Transverse colon (tissue), 4 donors: ENCODE measurements around the gene PPP4R3A. TPM values are rescaled to one million over a fixed set of nuclear protein-coding genes. Genes with fewer than 3 reads are reported as not detected.

Experiments used
- DNase-seq: peaks from one replicate; pipeline ENCODE4 v3.0.0-alpha.2; 2019
- H3K27ac ChIP-seq, 4 donors: fragments of 200-600 bp; sonication (generic); 2 replicates each; pipeline ENCODE4 v1.5.1; 2016 to 2018; ENCODE audit warnings: inconsistent platforms in 4 of 4
- H3K27me3 ChIP-seq: fragments of 200-600 bp; sonication (generic); 2 replicates; pipeline ENCODE4 v1.5.1; 2017; ENCODE audit warnings: inconsistent platforms
- H3K36me3 ChIP-seq, 4 donors: fragments of 200-600 bp; sonication (generic); 2 replicates each; pipeline ENCODE4 v1.5.1; 2017 to 2019; ENCODE audit warnings: inconsistent platforms in 4 of 4
- H3K4me1 ChIP-seq, 4 donors: fragments of 200-600 bp; sonication (generic); 2 replicates each; pipeline ENCODE4 v1.5.1; 2017 to 2020; ENCODE audit warnings: inconsistent platforms in 4 of 4
- H3K4me3 ChIP-seq, 4 donors: fragments of 200-600 bp; sonication (generic); 1 replicate in 1 of 4; 2 replicates in 3 of 4; pipeline versions ENCODE4 v1.5.1 to v1.6.1; 2017 to 2019; ENCODE audit warnings: inconsistent platforms in 4 of 4
- H3K9me3 ChIP-seq, 2 donors: fragments of 200-600 bp; sonication (generic); 2 replicates each; pipeline ENCODE4 v1.5.1; 2017 to 2019; ENCODE audit warnings: inconsistent platforms in 2 of 2
- CTCF ChIP-seq, 5 experiments: fragments of 200-600 bp in 3 of 5; fragments of 450-650 bp in 2 of 5; sonication (generic) in 3 of 5; IDR thresholded peaks; 1 replicate in 2 of 5; 2 replicates in 3 of 5; pipeline ENCODE4 v1.5.1; 2016 to 2017; ENCODE audit warnings: antibody characterized with exemption in 5 of 5, inconsistent platforms in 3 of 5, mild to moderate bottlenecking in 2 of 5, moderate library complexity in 1 of 5
- EP300 ChIP-seq: sonication (generic); formaldehyde crosslinking; IDR thresholded peaks from one replicate; pipeline ENCODE4 v1.6.1; 2017; ENCODE audit warnings: antibody characterized with exemption, low read depth
- POLR2A ChIP-seq: fragments of 450-650 bp; IDR thresholded peaks from one replicate; pipeline ENCODE4 v1.6.1; 2016; ENCODE audit warnings: antibody characterized with exemption, mild to moderate bottlenecking, moderate library complexity
- POLR2AphosphoS5 ChIP-seq, 3 donors: sonication (generic); formaldehyde crosslinking; IDR thresholded peaks; one replicate each; pipeline ENCODE4 v1.6.1; 2016; ENCODE audit warnings: antibody characterized with exemption in 3 of 3
- WGBS, 2 donors: methylation state at CpG; one replicate each; pipeline ENCODE4 v1.1.5; 2018; ENCODE audit warnings: low coverage in 1 of 2; 5-methylcytosine and 5-hydroxymethylcytosine counted together
- in situ Hi-C, 4 donors: fragments of 200-750 bp; cut with MboI; loops; one replicate each; pipeline versions ENCODE4 v1.15.0 to v1.15.1; 2017; ENCODE audit warnings: low sequenced_read_pairs in 3 of 4, low pct_ligation_motif_present in 1 of 4, low pct_unique_long_range_greater_than_20kb in 1 of 4
- intact Hi-C: fragments of 100-400 bp; cut with DNase I; formaldehyde crosslinking; loops from one replicate; pipeline ENCODE4 v1.15.1; 2023; ENCODE audit warnings: low total_unique reads
- total RNA-seq, 4 donors: library from RNA; depleted of rRNA; stranded (reverse); fragments of >200 nt; gene quantifications; one replicate each; pipeline ENCODE4 v1.1.0, GENCODE V29; 2016

The PPP4R3A gene
- total RNA-seq, 4 donors from 2014 or later, result 79.4 to 121 (median 106) TPM

GRCh38 chr14:91523972-91524371 lies 13.9 kb upstream of the PPP4R3A start:
- in situ Hi-C loops, result no loop called here
- DNase-seq, result no peak
- TF ChIP-seq EP300, result no peak
- no peak for TF ChIP-seq CTCF (IDR thresholded peaks at IDR 0.05)
- no peak for TF ChIP-seq POLR2A
- TF ChIP-seq POLR2AphosphoS5 (IDR thresholded peaks at IDR 0.05), result no peak
- H3K27ac ChIP-seq, result no peak overlapping the region
- WGBS, 2 donors, result 86 to 100% methylated on average over 1 to 3 of the region's 3 CpGs
- H3K4me1 ChIP-seq, result no peaks in the 10 kb centered on the region
- H3K9me3 ChIP-seq, result no peaks in the 10 kb centered on the region
- H3K27me3 ChIP-seq, result no peaks in the 10 kb centered on the region
- intact Hi-C loops, result no loop called here
- H3K4me3 ChIP-seq, result no peak overlapping the region
- H3K36me3 ChIP-seq, result no peaks in the 10 kb centered on the region

- H3K27me3 ChIP-seq, result no peaks in the 10 kb centered on the region
- no peaks in the 10 kb centered on the region for H3K9me3 ChIP-seq
- no peaks in the 10 kb centered on the region for H3K4me1 ChIP-seq
- in situ Hi-C loops, result no loop called here
- TF ChIP-seq EP300 (no peak), POLR2AphosphoS5 (IDR thresholded peaks at IDR 0.05) (no peak), POLR2A (no peak), CTCF (IDR thresholded peaks at IDR 0.05) (no peak)
- DNase-seq, result no peak
- intact Hi-C loops, result no loop called here
- H3K27ac ChIP-seq, result no peak overlapping the region
- H3K4me3 ChIP-seq, result no peak overlapping the region
- H3K36me3 ChIP-seq, result no peaks in the 10 kb centered on the region
These were observed 11.0 kb upstream of the PPP4R3A start for GRCh38 chr14:91521061-91521640.

GRCh38 chr14:91520138-91520537 lies 10.0 kb upstream of the PPP4R3A start:
- TF ChIP-seq POLR2A (no peak), EP300 (no peak), POLR2AphosphoS5 (IDR thresholded peaks at IDR 0.05) (no peak), CTCF (IDR thresholded peaks at IDR 0.05) (no peak)
- H3K36me3 ChIP-seq, result no peaks in the 10 kb centered on the region
- no peak overlapping the region for H3K27ac ChIP-seq
- H3K27me3 ChIP-seq, result no peaks in the 10 kb centered on the region
- intact Hi-C loops, result no loop called here
- DNase-seq, result no peak
- no peak overlapping the region for H3K4me3 ChIP-seq
- 91 to 100% methylated on average over 2 of the region's 2 CpGs for WGBS, 2 donors
- no peaks in the 10 kb centered on the region for H3K9me3 ChIP-seq
- no peaks in the 10 kb centered on the region for H3K4me1 ChIP-seq
- in situ Hi-C loops, result no loop called here

GRCh38 chr14:91519239-91520036 lies 9.3 kb upstream of the PPP4R3A start:
- no peaks in the 10 kb centered on the region for H3K36me3 ChIP-seq
- H3K4me1 ChIP-seq, result no peaks in the 10 kb centered on the region
- 92 to 100% methylated on average over 2 to 6 of the region's 6 CpGs for WGBS, 2 donors
- H3K27me3 ChIP-seq, result no peaks in the 10 kb centered on the region
- in situ Hi-C loops (no loop called here), intact Hi-C loops (no loop called here)
- DNase-seq, result no peak
- H3K4me3 ChIP-seq, result no peak overlapping the region
- no peak overlapping the region for H3K27ac ChIP-seq
- TF ChIP-seq POLR2A, result no peak
- TF ChIP-seq EP300, result no peak
- no peak for TF ChIP-seq POLR2AphosphoS5 (IDR thresholded peaks at IDR 0.05)
- TF ChIP-seq CTCF (IDR thresholded peaks at IDR 0.05), result no peak
- no peaks in the 10 kb centered on the region for H3K9me3 ChIP-seq
